DND-41 (cell line): ENCODE data around the gene ZFTA.

Experiments
- CTCF ChIP-seq: IDR thresholded peaks from 2 replicates; pipeline ENCODE4 v1.5.1; 2012; ENCODE audit warnings: borderline replicate concordance, low read length, moderate library complexity, mild to moderate bottlenecking; ENCODE audit not compliant: poor library complexity, severe bottlenecking; ENCODE audit errors: extremely low read depth
- EZH2 ChIP-seq: IDR thresholded peaks from 3 replicates; pipeline ENCODE4 v1.6.1; 2012; ENCODE audit warnings: borderline replicate concordance, low read depth, mild to moderate bottlenecking, moderate library complexity, low read length, inconsistent platforms; ENCODE audit not compliant: severe bottlenecking

DNA sequence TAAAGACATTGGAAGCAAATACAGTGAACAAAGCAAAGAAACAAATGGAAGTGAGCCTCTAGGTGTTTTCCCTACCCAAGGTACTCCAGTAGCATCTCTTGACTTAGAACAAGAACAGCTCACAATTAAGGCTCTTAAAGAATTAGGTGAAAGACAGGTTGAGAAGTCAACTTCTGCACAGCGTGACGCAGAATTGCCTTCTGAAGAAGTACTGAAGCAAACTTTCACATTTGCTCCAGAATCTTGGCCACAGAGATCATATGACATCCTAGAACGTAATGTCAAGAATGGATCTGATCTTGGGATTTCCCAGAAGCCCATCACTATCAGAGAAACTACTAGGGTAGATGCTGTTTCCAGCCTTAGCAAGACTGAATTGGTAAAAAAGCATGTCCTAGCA, 48.0 kb downstream of the ZFTA start:
- TF ChIP-seq CTCF = no peak
- no peak for TF ChIP-seq EZH2
